ENCODE results near the gene TREM2.
"Not testable (repeated sequence)": the region's sequence is repeated elsewhere in the genome, so short reads cannot be mapped to it uniquely, and the experiment has no call there.

TREM2 gene

GRCh38 chr6:41162687-41163418, at the start of gene TREM2:
Gene TREM2, minus strand, starts transcription at chr6:41163116. Its CDS starts 34 bp downstream, at chr6:41163082.
- DNase-seq, result no peak

DNA sequence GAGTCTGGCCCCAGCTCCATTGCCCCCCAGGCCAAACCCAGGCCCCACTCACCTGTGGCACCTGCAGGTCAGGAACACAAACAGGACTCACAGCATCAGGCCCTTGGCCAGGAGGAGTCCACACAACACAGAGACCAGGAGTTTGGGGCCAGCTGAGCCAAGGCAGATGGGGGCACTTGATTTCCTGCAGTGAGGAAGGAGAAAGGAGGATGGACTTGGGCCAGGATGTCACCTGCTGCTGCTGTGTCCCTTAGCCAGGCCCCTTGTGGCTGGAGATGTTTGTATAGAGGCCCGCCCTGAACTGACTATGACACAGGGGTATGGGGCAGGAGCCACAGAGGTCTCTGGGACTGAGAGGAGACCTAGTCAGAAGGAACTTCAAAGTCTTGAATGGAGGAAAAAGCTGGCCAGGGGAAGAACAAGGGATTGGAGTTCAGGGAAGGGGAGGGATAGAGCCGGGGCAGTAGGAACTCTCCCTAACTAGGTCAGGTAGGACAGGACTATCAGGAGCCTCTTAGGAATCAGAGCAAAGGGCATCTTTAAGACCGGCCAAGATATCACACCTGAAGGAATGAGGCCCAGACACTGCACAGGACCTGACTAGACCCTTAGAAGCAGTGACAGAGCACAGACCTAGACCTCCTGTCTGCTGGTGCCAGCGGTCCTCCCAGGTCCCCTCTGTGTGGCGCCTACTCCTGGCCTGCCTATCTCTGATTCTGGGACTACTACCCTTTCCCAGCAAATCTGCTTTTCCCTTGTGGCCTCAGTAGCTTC, 46.8 kb upstream of the TREM2 start:
- no peak for DNase-seq

DNA sequence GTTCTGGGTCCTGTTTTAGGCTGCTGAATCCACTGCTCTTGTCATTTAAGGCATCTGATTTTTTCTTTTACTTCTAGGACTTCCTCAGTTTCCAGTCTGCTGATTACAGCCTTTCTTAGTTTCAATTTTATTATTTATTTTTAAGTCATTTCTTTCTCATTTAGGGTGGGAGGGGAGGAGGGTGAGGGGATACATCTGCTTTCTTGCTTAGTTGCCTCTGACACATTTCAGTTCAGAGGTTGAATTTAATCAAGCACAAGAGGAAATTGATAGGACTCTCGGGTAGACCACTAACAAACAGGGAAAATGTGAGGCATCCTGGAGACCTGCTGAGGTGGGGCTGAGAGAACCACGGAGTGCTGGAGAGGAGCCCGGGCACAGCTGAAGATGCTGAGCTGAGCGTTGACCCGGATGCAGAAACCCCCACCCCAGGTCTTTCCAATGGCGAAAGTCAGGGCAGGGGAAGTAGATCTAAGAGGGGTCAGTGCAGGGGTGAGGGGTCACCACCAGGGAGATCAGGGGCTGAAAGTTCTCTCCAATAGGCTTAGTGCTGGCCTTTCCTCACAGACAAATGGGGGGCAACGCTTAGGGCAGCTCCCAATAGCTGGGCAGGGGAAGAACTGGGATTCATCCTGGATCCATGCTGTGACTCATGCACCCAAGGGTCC, 45.7 kb upstream of the TREM2 start:
- DNase-seq, result no peak

- DNase-seq, result no peak
These were observed 41.2 kb upstream of the TREM2 start for GRCh38 chr6:41204156-41204555.

DNA sequence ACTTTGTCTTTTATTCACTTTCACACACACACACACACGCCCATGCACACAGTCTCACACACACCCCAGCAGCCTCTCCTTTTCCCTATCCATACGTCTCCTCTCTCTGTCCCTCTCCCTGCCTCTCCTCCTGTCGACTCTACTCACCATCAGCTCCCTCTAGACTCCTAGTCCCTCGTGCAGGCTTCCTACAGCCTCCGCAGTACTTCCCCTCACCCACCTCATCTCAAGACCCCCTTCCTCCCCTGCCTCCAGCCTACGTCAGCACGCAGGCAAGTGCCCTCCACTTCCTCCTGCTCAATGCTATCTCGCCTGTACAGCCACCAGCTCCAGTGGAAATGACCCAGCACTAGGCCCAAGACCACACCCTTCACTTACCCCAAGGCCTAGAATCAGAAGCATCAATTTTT, 38.9 kb upstream of the TREM2 start:
- DNase-seq, result no peak

DNA sequence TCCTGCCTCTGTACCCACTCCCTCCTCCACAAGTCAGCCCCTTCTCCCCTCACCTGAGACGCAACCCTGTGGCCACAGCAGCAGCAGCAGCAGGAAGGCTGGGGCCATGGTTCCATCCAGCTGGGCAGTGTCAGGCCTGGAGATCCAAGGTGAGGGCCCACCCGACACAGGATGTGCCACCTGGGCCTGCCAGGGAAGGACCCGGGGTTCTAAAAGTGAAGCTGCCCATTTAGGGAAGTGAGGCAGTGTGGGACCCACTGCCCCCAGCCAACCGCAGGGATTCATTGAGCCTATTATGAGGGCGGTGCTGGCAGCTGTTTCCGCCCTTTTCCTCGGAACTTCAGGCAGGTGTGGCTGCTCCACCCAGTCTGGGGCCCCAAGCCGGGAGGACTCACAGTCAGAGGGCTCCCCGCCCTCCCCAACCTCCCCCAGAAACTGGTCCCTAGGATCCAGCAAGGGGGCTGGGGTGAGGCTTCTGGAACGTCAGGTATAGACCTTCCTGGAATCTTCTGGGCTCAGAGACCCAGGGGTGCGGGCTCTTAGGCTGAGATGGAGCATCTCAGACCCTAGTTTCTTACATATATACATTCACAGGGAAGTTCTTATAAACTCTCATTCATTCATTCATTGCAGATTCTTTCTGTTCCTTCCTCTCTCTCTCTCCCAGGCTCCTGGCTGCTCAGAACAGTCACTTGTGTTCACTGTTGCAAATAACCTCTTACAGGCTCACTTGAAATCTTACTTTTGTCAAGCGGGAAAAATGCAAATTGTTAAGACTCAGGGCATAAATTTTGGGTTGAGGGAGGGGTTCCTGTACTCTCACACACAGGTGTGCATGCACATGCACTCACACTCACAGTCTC, 38.2 kb upstream of the TREM2 start, which contains the start of gene TREML2:
Gene TREML2 (minus strand): TSS at position 249 of the 863 bp plus-strand sequence. CDS start 141 bp downstream, at position 108.
- no peak for DNase-seq

DNA sequence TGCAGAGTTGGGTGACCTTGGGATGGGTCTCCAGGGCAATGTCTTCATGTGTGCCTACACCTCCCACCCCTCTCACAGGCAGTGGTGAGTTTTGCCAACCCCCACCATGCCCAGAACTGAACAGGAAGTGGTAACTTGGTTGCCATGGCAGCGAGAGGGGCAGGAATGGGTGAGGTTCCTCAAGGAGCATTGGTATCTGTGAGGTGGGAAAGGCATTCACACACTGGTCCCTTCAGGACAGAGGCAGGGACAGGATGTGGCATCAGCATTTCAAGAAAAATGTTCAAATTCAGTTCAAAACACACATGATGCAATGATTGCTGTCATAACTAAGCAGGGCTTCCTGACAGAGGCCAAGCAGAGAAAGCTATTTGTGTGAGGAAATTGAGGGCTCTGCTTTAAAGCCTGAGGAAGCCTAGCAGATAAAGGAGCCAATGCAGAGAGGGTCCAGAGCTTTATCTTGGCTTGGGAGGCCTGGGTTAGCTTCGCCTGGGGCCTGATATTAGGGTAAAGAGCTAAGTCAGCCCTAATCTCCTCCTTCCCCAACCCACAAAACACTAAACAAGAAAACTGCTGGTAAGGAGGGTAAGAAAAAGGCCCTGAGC, 37.5 kb upstream of the TREM2 start:
- peak; percentile 51 for DNase-seq

DNA sequence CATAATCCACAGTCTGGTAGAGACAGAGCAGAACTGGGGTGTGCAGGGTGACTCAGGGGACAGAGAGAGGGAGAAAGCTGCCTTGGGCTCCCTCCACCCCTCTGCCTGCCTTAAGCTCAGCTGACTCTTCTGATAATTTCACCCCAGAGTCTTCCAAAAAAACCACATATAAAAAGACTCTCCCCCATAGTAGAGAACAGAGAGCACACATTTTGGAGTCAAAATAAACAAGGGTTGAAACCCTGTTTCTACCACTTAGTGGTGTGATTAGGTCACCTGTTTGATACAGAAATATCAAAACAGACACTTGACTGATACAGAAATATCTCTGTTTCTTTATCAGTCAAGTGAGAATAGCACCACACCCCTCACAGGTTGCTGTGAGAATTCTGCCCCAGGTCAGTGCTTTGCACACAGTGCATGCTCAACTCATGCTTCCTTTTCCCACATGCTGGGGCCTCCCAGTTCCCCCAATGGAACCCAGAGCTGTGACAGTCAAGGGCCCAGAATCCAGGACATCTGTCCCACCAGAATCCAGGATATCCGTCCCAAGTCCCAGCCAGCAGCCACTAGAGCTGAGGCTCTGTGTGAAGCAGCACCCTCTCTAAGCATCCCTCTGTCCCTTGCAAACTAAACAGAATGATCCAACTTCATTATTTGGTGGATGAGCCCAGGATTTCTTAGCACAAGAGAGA, 36.8 kb upstream of the TREM2 start:
- DNase-seq, result no peak

DNA sequence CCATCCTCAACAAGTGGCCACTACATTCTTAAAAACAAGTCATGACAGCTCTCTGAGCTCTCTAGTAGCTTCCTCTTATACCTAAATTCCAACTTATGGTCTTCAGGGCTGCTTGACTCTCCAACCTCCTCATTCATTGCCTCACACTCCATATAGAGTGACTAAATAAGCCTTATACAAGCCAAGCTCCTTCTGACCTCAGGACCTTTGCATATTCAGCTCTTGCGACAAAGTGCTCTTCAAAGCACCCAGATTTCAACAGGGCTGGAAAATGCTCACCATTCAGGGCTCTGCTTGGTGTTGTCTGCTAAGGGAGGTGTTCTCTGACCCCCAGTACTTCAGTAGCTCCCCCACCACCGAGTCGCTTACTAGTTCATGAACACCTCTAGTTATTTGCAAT, 34.3 kb upstream of the TREM2 start:
- DNase-seq, result no peak

DNA sequence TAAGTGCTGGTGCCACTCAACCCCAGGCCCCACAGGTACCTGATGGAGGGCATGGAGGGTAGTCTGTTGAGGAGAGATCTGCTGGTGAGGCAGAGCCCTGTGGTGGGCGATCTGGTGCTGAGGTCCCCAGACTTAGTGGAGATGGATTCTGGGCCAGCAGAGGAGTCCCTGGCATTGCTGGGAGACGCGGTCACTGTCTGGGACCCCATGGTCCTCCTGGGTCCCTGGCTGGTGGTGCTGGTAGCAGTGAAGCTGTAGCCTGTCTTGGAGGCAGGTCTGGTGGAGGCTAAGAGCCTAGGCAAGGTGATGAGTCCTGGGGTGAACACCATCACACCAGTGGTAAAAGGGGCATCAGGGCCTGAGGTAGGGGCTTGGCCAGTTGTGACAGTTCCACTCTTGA, 31.5 kb upstream of the TREM2 start:
- no peak for DNase-seq

DNA sequence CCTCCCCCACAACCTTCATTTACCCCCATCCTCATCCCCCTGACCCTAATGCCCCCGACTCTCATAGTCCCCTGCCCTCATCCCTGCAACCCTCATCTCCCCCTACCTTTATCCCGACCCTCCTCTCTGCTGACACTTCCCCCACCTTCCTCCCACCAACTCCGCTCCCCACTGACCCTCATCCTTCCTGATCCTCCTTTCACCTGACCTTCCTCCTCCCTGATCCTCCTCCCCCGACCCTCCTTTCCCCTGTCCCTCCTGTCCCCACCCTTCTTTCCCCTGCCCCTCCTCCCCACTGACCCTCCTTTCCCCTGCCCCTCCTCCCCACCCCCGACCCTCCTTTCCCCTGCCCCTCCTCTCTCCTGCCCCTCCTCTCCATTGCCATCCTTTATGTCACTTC, 31.0 kb upstream of the TREM2 start:
- no peak for DNase-seq

DNA sequence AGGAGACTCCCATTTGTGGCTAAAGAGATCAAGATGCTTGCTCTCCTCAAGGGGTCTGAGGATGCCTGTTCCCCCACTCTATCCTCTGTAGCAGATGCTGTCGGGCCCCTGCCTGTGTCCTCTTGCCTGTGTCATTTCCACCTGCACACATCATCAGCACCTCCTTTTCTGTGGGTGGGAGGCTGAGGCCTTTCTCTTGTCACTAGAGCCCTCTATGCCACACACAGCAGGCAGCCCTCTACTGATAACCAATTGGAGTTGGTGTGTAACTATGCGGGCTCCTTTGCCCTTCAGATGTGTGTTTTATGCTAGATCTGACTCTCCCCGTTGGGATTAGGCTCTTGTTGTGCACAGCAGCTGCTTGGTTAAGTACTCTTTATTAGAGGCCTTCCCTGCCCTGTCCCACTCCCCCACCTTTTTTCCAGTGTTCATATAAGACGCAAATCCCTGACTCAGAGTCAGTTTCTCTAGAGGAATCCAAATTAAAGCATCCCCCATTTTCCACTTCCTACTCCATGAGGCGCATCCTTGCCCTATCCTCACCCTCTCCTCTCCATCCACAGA, 30.3 kb upstream of the TREM2 start:
- DNase-seq, result no peak

GRCh38 chr6:41191569-41191968, 28.7 kb upstream of the TREM2 start:
- peak; percentile 33 for DNase-seq

- DNase-seq, result no peak
These were observed 27.9 kb upstream of the TREM2 start for GRCh38 chr6:41190791-41191190.

DNA sequence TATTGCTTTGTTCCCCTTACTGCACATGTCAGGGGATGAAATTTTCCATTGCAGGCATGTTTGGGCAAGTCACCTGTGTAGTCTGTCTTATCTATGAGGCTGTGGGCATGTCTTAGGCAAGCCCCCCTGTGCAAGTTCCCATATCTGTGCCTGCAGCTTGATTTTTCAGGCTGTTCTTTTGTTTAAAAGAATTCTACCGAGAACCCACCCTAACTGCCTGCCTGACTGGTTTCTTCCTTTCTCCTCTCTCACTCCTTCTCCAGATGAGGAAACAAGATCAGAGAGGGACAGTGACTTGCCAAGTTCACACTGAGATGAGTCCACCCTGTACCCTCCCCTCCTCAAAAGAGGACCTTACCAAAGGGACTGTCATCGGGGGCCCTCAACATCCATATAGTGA, 27.1 kb upstream of the TREM2 start:
- no peak for DNase-seq

GRCh38 chr6:41189046-41189445, 26.1 kb upstream of the TREM2 start:
- DNase-seq, result not testable (repeated sequence)

DNA sequence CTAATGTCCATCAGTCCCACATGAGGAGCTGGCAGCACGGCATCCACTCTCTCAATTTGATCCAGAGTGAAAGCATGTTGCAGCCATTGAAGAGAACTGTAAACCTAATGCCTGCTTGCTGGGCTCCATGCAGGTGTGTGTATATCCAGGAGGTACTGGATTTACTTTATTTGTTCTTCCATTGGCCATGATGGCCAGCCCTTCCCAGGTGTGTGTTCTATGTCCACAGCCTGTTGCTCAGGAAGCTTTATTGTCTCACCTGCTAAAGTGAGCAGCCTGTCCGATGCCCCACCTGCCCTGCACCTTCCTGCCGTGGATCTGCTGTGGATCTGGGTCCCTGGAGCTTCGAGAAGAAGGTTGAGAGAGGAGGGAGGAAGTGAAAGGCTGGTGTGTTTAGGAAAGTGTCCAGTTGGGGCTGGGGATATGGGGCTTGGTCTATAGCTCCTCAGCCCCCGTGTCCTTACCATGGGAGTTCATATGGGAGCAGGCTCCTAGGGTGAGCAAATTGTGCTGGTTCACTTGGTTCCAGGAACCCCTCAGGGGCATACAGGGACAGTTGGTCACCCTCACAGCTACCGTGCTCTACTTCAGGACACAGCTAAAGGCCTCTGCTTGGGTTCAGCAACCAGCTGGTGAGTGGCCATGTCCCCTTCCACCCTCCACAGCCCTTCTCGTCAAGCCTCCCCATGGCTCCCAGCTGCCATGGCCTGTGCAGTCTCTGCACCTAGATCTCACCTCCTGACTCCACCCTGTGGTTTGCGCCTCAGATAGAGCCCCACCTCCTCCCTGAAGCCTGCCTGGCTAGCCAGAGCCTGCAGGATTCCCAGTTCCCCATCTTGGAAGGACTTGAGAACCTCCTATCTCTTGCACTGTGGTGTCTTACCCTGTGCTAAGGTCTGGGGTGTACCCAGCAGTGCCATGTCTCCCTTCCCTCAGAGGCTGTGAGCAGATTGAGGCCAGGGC, 25.3 kb upstream of the TREM2 start:
- no peak for DNase-seq

- DNase-seq, result no peak
These were observed 23.2 kb upstream of the TREM2 start for GRCh38 chr6:41186031-41186562.

- DNase-seq, result no peak
These were observed 21.8 kb upstream of the TREM2 start for GRCh38 chr6:41184761-41185160.
